Hematopoietic multipotent progenitor cell treated with erythropoietin and hydrocortisone succinate and interleukin-3 and kit ligand, for 17 days (in vitro differentiated cells): ENCODE data around the gene SRCAP.

Experiments used
- DNase-seq: peaks from one replicate; pipeline ENCODE4 v3.0.0-alpha.2; 2015; ENCODE audit warnings: low spot score

The SRCAP gene

GRCh38 chr16:30737794-30738648 is 39.0 kb downstream of the SRCAP start:
- no peak for DNase-seq

GRCh38 chr16:30738984-30739951 is 40.3 kb downstream of the SRCAP start:
- no peak for DNase-seq

- DNase-seq = peak; percentile 86
Measured at GRCh38 chr16:30740364-30741251, 41.6 kb downstream of the SRCAP start.

- DNase-seq = no peak
Measured at GRCh38 chr16:30741461-30741914, 42.5 kb downstream of the SRCAP start.

GRCh38 chr16:30743716-30744115 is 44.7 kb downstream of the SRCAP start:
- DNase-seq = no peak

GRCh38 chr16:30744183-30744582 is 45.2 kb downstream of the SRCAP start:
- DNase-seq = no peak

GRCh38 chr16:30745082-30745481 is 46.1 kb downstream of the SRCAP start:
- DNase-seq = no peak

- no peak for DNase-seq
Measured at GRCh38 chr16:30746638-30747175, 47.7 kb downstream of the SRCAP start.

GRCh38 chr16:30747331-30747730 is 48.4 kb downstream of the SRCAP start:
- no peak for DNase-seq

GRCh38 chr16:30747799-30748633 is 49.0 kb downstream of the SRCAP start, which contains the start of gene PHKG2:
Gene PHKG2 (plus strand): TSS chr16:30748425. CDS start chr16:30748821, 396 bp downstream.
- peak; percentile 98 for DNase-seq

- peak; percentile 24 for DNase-seq
Measured at GRCh38 chr16:30748634-30749445, 49.9 kb downstream of the SRCAP start.

- DNase-seq = no peak
Measured at GRCh38 chr16:30750201-30750600, 51.2 kb downstream of the SRCAP start.

GRCh38 chr16:30750876-30751465 is 52.0 kb downstream of the SRCAP start:
- DNase-seq = no peak

- no peak for DNase-seq
Measured at GRCh38 chr16:30753596-30753995, 54.6 kb downstream of the SRCAP start.

GRCh38 chr16:30755955-30756780 is 57.2 kb downstream of the SRCAP start:
- no peak for DNase-seq

- no peak for DNase-seq
Measured at GRCh38 chr16:30756781-30757100, 57.8 kb downstream of the SRCAP start.

GRCh38 chr16:30757316-30757715 is 58.3 kb downstream of the SRCAP start:
- no peak for DNase-seq

- DNase-seq = no peak
Measured at GRCh38 chr16:30758988-30759491, 60.1 kb downstream of the SRCAP start.
